HG03460 (cell line): Measurements from ENCODE around the gene APOL3.
"Not testable (repeated sequence)": the region's sequence is repeated elsewhere in the genome, so short reads cannot be mapped to it uniquely, and the experiment has no call there.

Experiments used
- ATAC-seq: cut with Tn5 transposase; IDR thresholded peaks from one replicate; pipeline ENCODE4 v1.9.1; 2021; ENCODE audit not compliant: unreplicated experiment

The APOL3 gene

GRCh38 chr22:36104435-36104834 lies 56.1 kb downstream of the APOL3 start:
- ATAC-seq: no peak

- ATAC-seq: no peak
Measured at GRCh38 chr22:36103891-36104290, 56.7 kb downstream of the APOL3 start.

- no peak for ATAC-seq
Measured at GRCh38 chr22:36102995-36103394, 57.6 kb downstream of the APOL3 start.

- ATAC-seq: no peak
Measured at GRCh38 chr22:36101756-36102155, 58.8 kb downstream of the APOL3 start.

- not testable (repeated sequence) for ATAC-seq
Measured at GRCh38 chr22:36100908-36101307, 59.6 kb downstream of the APOL3 start.

- ATAC-seq: no peak
Measured at GRCh38 chr22:36100134-36100824, 60.3 kb downstream of the APOL3 start.

GRCh38 chr22:36099561-36099960 lies 61.0 kb downstream of the APOL3 start:
- not testable (repeated sequence) for ATAC-seq

GRCh38 chr22:36097880-36098279 lies 62.7 kb downstream of the APOL3 start:
- no peak for ATAC-seq

GRCh38 chr22:36090772-36091171 lies 69.8 kb downstream of the APOL3 start:
- ATAC-seq: not testable (repeated sequence)
